ENCODE data around the gene PIP4K2C.
"Not testable (repeated sequence)": the region's sequence is repeated elsewhere in the genome, so short reads cannot be mapped to it uniquely, and the experiment has no call there.

The PIP4K2C gene

DNA sequence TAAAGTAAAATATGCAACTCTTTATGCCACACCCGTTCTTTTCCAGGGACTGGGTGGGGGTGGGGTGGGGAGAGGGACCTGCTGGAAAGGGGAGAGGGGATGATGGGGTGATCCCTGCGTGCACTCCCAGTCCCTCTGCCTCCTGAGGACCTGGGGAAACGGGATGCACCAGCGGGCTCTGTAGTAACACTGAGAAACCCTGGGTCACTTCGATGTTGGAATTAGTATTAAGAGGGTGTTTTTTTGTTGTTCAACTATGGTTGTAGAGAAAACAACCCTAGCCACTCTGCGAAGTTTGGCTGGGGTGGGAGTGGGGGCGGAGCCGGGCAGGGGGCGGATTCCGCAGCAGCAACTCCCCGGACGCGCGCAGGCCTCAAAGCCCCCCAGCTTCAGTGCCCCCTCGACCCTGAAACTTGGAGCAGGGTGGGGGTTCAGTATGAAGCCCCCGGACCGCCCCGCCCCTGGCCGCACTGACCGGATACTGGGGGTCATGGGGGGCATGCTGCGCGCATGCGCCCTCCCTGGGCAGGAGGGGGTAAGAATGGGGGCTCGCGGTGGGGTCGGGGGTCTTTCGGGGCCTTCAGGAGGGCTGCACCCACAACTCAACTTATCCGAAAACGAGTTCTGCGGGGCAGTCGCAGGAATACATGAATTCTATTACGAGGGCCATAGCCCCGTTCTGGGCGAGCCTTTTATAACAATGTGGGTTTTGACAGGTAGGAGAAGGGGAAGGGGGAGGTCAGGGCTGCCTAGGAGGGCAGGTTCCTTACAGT, 19.0 kb downstream of the PIP4K2C start:
- DNase-seq (ENCODE audit: low read depth in 2 of 2), result no peak

DNA sequence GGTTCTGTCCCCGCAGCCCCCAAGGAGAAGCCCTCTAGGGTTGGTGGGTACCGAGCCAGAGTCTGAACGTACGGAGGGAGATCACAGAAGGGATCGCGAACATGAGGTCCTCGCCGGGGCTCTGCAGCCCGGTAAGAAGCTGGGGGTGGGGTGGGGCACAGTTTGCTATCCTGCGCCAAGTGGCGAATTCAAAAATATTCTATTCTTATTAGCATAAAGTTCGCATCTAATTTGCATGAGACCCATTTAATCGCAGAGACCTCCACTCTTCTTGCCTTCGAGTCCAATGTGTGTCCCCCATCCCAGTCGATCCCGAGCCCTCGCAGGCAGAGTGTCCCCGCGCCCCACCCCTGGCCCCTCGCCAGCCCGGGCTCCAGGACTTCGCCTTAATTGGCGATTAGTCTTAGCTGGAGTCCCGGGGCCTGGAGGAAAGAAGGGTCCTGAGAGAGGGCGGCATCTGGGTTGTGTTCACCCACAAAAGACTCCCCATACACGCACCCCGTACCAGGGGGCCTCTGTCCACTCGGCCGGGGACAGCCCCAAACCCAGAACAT, 19.6 kb downstream of the PIP4K2C start:
- DNase-seq (ENCODE audit: low read depth in 2 of 2), result no peak

DNA sequence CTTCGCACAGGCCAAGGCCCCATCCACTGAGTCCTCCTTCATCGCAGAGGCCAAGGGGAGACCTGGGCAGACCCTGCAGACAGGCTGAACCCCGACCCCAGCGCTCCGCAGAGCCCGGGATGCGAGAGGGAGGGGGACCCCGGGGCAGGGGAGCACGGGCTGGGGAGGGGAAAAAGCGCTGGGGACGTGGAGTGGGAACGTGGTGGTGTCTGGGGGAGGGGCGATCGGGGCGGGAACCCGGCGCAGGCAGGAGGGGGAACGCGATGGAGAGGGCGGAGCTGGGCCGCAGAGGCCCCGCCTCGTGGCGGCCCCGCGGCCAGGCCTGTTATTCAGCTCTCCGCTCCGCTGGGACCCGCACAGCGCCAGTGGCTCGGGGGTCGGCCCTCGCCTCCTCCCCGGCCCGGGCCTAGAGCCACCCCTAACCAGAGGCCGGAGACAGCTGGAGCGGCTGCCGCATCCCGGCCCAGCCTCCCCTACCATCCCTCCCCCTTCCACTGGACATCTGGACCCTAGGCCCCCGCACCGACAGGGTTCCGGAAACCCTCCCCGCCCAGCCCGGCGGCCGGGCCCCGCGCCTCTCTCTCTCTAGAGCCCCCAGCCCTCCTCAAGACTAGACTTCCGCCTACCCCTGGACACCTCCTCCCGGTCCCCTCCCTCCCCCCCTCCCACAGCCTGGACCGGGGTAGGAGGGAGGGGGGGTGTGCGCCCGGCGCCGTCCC, 20.3 kb downstream of the PIP4K2C start, which contains the start of gene ARHGEF25:
ARHGEF25 (plus strand) TSS at position 328 of the 719 bp plus-strand sequence. CDS start 460 bp downstream, outside the sequence.
- no peak for DNase-seq (ENCODE audit: low read depth in 2 of 2)

DNA sequence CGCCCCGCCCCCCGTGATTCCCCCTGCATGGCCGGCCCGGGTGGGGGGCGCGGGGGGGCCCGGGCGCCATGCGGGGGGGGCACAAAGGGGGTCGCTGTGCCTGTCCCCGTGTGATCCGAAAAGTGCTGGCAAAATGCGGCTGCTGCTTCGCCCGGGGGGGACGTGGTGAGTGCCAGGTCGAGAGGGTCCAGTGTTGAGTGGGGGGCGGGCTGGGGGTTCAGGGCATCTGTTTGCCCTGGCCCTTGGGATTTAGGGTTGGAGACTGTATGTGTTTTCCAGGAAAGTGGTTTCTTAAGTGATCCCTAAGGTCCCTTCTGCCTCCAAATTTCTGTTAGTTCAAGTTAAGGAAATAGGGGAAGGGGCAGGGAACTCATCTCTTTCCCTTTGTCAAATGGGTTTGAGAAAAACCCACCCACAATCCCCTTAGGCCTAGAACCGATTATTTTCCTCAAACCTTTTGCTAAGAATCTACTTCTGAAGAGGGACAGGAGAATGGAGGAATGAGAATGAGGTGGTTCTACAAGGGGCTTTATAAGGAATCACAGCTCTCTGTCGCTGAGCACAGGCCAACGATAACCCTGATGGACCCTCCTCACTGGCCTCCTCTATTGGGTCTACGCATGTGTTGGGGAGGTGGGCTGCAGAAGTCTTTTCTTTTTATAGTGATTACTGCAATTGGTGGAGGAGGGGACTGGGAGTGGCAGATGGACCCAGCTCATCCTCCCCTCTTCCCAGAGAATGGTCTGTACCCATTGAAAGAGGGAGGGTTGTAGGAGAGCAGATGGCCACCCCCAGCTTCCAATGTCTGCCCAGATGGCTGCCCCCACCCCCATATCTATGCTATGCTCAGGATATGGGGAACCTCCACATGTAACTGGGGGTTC, 21.1 kb downstream of the PIP4K2C start:
- DNase-seq (ENCODE audit: low read depth in 2 of 2), result no peak

DNA sequence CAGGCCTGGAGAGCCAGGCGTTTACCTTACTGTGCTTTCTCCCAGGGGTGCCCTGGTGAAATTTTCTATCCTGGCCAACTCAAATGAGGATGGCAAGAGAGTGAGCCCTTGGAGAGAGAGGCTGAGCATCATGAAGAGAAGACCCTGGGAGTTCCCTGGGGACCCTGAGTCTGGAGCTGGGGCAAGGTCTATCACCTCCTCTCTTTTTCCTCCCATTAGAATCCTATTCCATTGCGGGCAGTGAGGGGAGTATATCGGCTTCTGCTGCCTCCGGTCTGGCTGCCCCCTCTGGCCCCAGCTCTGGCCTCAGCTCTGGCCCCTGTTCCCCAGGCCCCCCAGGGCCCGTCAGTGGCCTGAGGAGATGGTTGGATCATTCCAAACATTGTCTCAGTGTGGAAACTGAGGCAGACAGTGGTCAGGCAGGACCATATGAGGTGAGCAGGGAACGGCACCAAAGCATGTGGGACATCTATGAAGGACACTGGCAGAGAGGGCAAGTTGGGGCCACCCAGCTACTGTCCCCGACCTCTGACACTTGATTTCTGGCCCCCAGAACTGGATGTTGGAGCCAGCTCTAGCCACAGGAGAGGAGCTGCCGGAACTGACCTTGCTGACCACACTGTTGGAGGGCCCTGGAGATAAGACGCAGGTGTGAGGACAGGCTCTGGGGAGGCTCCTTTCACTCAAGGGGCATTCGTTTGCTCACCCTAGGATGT, 21.9 kb downstream of the PIP4K2C start:
- no peak for DNase-seq (ENCODE audit: low read depth in 2 of 2)

DNA sequence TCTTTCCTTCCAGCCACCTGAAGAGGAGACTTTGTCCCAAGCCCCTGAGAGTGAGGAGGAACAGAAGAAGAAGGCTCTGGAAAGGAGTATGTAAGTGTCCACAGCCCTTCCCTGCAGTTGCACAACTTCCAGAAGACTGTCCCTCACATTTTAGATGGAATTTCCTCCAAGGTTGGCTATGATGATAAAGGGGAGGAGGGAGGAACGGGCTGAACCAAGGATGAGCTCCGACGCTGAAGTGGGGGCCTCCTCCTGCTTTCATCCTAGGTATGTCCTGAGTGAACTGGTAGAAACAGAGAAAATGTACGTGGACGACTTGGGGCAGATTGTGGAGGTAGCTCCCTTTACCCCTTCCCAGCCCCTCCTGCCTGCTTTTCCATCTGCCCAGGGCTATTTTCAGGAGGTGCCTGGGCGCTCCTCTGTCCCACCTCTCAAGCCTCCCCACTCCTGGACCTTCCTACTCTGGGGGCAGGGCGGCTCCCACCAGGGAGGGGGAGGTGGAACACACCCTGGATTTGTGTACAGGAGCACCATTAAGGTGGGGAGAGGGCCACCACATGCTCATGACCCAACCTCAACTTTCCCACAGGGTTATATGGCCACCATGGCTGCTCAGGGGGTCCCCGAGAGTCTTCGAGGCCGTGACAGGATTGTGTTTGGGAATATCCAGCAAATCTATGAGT, 22.6 kb downstream of the PIP4K2C start:
- no peak for DNase-seq (ENCODE audit: low read depth in 2 of 2)

DNA sequence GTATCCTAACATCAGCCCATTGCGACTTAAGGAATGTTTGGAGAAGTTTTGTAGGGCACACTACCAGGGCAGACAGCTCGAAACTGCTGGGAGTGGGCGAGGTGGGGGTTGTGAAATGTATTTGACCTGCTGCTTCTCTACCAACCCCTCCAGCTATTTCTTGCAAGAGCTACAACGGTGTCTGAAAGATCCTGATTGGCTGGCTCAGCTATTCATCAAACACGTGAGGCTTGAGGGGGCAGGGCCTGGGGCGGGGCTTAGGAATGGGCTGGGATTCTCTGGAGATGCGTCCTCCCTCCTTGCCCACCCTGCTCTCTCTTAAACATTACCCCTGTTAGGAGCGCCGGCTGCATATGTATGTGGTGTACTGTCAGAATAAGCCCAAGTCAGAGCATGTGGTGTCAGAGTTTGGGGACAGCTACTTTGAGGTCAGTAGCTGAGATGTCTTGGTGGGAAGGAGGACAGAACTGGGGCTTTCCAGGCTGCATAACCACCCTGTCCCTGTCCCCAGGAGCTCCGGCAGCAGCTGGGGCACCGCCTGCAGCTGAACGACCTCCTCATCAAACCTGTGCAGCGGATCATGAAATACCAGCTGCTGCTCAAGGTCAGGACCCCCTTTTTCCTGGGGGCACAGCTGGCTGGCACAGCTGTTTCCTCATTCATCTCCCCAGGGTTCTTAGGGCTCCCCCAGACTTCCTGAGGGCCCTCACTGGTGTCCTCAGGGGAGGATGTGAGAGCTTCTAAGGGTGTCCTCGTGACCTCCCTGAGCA, 23.4 kb downstream of the PIP4K2C start:
- no peak for DNase-seq (ENCODE audit: low read depth in 2 of 2)

DNA sequence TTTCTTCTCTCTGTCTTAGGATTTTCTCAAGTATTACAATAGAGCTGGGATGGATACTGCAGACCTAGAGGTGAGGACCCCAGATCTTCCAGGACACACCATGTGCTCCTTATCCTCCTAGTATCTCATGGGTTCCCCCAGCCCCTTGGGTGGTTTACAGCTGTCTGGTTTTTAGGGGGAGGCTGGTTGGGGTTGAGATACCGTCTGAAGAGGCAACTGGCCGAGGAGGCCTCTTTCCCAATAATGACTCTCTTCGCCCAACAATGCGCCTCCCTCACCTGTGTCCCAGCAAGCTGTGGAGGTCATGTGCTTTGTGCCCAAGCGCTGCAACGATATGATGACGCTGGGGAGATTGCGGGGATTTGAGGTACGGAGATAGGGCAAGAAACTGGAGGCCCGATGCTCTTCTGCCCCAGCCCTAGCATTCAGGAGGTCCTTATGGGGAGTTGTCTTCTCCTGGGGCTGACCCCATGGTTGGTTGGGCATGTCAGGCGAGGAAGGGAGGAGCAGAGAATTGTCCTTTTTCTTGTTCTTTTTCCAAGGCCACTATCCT, 24.0 kb downstream of the PIP4K2C start:
- DNase-seq (ENCODE audit: low read depth in 2 of 2), result no peak

DNA sequence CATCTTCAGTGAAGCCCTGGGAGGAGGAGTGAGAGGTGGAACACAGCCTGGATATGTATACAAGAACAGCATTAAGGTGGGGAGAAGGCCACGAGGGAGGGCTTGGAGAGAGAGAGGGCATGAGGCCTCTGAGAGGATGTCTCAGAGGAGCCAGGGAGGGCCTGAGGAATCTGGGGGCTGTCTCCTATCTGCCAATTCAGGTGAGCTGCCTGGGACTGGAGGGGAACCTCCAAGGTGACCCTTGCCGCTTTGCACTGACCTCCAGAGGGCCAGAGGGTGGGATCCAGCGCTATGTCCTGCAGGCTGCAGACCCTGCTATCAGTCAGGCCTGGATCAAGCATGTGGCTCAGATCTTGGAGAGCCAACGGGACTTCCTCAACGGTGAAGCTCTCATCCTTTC, 24.6 kb downstream of the PIP4K2C start:
- no peak for DNase-seq (ENCODE audit: low read depth in 2 of 2)

DNA sequence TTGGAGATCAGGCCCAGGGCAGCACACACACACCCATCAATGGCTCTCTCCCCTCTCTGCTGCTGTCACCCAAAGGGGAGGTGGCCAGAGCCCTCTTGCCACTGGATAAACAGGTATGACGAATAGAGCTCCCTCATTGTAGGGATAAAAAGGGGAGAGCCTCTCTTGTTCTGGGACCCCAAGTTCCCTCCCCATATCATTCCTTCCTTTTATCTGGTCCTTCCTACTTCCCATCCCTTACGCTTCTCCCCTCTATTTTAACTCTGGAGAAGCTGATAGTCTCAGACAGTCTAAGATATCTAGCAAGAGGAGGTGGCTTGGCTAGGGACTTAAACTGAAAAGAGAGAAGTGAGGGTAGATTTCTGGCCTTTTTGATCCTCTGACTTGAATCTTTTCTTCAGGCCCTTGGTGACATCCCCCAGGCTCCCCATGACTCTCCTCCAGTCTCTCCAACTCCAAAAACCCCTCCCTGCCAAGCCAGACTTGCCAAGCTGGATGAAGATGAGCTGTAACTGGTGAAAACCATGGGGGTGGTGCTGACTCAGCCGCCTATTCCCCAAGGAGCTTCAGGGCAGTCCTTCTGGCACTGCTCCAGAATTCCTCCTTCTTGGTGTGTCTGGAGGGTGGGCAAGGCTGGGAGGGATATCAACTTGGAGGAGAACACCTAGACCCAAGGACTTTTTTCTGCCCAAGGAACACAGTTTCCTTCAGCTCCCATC, 25.6 kb downstream of the PIP4K2C start:
- DNase-seq (ENCODE audit: low read depth in 2 of 2), result no peak

DNA sequence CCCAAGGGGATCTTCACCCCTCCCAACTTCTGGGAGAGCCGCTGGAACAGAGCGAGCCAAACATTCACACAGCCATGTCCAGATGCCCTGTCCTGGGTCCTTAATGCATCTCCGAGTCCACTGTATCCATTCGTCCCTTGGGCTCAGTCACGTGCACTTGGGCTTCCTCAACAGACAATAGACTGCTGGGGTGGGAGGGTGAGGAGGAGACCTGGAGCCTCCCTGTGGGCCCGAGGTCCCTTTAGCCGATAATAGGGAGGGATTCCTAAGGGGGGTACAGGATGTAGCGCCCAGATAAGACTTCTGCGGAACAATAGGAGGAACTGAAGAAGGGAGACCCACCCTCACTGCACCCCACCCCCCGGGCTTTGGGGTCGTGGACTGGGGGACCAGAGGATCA, 26.9 kb downstream of the PIP4K2C start:
- no peak for DNase-seq (ENCODE audit: low read depth in 2 of 2)

DNA sequence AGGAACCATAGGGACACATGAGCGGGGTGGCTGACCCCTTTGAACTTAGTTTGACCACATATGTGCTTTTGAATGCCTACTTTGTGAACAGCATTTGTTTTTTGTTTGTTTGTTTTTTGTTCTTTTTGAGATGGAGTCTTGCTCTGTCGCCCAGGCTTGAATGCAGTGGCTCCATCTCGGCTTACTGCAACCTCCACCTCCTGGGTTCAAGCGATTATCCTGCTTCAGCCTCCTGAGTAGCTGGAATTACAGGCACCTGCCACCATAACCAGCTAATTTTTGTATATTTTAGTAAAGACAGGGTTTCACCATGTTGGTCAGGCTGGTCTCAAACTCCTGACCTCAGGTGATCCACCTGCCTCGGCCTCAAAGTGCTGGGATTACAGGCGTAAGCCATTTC, 27.4 kb downstream of the PIP4K2C start:
- not testable (repeated sequence) for DNase-seq (ENCODE audit: low read depth in 2 of 2)

DNA sequence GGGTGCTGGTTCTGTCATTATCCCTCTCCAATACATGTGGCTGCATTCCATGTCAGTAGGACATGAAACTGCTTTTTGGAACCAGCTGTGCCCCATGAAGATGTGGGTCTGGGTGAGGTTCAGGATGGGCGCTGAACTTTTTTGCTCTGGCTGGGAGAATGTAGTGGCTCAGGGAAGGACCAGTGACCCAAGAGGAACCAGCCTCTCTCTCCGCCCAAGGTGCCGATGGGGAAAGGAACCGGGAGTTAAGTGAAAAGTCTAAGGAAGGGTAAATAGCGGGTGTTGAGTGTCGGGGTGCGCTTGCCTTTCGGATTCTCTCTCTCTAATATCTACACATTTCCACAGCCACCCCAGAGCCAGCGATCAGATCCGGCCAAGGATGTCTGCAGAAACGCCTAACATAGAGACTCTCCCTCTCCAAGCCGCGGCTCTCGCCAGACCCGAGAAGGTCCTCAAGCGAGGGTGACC, 28.0 kb downstream of the PIP4K2C start:
- no peak for DNase-seq (ENCODE audit: low read depth in 2 of 2)

DNA sequence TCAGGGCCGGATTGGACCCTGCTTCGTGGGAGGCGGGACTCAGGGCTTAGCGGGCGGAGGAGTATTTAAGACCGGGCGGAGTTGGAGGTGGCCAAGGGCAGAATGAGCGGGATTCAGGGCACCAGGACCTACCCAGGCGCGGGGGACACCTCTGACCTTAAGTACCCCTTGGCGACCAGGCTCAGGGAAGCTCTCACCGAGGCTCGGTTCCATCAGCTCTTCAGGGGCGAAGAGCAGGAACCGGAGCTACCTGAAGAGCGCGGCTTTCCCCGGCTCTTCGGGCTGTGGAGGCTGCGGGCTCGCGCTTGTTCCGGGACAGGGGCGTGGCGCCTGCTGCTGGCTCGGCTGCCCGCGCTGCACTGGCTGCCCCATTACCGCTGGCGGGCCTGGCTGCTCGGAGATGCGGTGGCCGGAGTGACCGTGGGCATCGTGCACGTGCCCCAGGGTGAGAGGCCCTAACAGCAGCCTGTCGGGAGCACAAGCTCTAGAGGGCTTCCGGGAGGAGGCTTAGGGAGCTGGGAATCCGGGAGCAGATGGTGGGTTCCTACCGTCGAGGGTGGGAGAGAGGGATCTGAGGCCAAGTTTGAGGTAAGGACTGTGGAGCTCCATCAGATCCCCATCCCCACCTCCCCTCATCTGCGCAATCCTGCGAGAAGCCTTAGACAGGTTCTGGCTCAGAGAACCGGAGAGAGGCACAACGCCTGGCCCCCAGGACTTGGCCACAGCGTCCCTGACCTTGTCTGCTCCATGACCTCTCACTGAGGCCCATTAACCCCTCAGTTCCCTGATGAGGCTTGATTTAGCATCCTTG, 28.6 kb downstream of the PIP4K2C start:
- no peak for DNase-seq (ENCODE audit: low read depth in 2 of 2)

DNA sequence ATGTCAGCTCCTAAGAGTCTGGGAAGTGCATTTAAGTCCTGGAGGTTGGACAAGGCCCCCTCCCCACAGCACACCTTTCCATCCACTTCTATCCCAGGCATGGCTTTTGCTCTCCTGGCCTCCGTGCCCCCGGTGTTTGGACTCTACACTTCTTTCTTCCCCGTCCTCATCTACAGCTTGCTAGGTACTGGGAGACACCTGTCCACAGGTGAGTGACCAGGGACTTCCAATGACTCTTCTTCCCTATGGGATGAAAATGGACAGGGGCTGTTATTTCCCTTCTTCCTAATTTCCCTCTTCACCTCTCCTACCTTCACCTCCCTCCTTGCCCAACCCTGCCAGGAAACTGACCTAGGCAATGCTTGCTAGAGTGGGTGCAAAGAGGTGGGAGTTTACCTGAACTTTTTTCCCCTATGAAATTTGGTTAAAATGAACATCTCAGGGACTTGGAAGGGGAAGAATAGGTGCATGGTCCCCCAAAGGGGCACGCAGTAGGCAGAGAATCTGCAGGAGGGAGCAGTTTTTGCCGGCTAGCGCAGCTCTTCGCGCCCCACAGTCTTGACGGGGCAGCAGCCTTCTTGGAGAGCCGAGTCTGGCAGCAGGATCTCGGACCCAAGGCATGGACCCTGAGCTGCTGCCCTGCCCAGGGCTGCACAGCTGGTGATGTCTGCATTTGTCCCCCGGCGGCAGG, 29.4 kb downstream of the PIP4K2C start:
- no peak for DNase-seq (ENCODE audit: low read depth in 2 of 2)

DNA sequence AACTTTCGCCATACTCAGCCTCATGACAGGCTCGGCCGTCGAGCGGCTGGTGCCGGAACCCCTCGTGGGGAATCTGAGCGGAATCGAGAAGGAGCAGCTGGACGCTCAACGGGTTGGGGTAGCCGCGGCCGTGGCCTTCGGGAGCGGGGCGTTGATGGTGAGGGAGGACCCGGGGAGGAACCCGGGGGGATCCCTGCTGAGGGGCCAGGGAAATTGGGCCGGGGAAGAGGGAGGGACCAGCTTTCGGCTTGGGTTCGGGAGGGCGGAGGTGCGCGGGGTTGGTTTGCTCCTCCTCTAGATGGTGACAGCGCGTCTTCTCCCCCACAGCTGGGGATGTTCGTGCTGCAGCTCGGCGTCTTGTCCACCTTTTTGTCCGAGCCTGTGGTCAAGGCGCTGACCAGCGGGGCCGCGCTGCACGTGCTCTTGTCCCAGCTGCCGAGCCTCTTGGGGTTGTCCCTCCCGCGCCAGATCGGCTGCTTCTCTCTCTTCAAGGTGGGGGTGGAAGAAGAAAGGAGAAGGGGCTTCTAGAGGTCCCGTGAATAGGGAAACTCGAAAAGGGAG, 30.0 kb downstream of the PIP4K2C start:
- no peak for DNase-seq (ENCODE audit: low read depth in 2 of 2)
